ENCODE measurements around the gene CCNI2. TPM values are rescaled to one million over a fixed set of nuclear protein-coding genes. Genes with fewer than 3 reads are reported as not detected.

The CCNI2 gene
- total and polyA plus RNA-seq, 12 donors = 0.01 to 0.75 (median 0.09) TPM; not detected in 7

DNA sequence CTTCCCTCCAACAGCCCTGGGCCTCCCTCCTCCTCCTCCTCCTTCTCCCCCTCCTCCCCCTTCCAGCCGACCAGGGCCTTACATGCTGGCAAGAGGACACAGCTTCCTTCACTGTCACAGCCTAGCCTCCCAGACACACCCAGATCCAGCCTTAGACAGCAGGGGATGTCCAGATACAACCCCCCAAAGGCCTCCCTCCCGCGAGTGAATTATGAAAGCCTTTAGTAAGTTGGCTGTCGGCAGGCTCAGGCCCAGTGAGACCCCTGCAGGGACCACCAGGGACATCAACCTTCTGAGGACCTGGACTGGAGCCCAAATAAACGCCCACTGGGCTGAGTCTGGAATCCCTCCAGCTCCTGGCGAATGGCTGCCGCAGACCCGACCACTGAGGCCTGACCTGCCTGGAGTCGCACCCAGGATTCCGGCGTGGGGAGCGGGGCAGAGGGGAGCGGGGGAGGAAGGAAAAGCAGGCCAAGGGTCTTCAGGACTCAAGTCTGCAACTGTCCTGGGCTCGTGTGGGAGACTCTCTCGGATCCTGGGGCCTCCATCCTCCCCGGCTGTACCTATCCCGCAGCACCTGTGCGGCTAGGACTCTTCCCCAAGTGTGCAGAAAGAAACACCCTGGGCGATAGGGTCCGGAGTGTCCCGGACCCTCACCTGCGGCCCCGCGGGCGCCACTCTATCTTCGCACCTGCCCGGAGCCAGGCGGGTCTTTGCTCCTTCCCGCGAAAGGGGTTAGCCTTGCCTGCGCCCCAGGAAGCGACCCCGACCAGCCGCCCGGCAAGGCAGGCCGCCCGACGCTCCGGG is 29.1 kb downstream of the CCNI2 start:
- H3K4me3 ChIP-seq = peak overlapping the region; percentile 61 to 97 (median 87)
- TF ChIP-seq, protein P1, sequence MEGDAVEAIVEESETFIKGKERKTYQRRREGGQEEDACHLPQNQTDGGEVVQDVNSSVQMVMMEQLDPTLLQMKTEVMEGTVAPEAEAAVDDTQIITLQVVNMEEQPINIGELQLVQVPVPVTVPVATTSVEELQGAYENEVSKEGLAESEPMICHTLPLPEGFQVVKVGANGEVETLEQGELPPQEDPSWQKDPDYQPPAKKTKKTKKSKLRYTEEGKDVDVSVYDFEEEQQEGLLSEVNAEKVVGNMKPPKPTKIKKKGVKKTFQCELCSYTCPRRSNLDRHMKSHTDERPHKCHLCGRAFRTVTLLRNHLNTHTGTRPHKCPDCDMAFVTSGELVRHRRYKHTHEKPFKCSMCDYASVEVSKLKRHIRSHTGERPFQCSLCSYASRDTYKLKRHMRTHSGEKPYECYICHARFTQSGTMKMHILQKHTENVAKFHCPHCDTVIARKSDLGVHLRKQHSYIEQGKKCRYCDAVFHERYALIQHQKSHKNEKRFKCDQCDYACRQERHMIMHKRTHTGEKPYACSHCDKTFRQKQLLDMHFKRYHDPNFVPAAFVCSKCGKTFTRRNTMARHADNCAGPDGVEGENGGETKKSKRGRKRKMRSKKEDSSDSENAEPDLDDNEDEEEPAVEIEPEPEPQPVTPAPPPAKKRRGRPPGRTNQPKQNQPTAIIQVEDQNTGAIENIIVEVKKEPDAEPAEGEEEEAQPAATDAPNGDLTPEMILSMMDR (IDR thresholded peaks at IDR 0.05) = no peak
- no peaks in the 10 kb centered on the region for H3K9me3 ChIP-seq
- intact Hi-C loops (cut with DNase I) = loop anchor here in 1 of 10 donors (5.0 kb wide), 1 partner anchor 39 kb away; the partner anchor contains the start of gene KIF3A
- peaks cover 8 to 61% (median 54%) of the 10 kb centered on the region in 9 donors for H3K4me1 ChIP-seq
- WGBS, 2 donors = 2% methylated on average over 39 of the region's 39 CpGs
- H3K27me3 ChIP-seq = peaks cover 0 to 40% (median 0%) of the 10 kb centered on the region in 7 donors
- ATAC-seq (peak; percentile 18 to 69 (median 52)), DNase-seq (peak; percentile 36 to 48)
- peak overlapping the region; percentile 64 to 93 (median 88) for H3K27ac ChIP-seq
- H3K36me3 ChIP-seq = no peaks in the 10 kb centered on the region

DNA sequence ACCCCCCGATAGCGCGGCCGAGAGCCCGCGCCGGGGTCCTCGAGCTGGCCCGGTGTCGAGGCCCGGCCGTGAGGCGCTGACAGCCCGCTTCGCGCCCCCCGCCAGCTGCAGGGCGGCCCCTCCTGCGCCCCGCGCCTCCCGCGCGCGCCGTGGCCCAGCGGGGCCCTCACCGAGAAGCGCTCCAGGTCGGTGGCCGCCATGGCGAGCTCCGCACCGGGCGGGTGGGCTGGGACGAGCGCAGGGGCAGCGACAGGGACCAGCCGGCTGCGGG is 29.6 kb downstream of the CCNI2 start:
- ATAC-seq (peak in 2 of 8 donors; percentile 2 to 15), DNase-seq (no peak)
- peak overlapping the region; percentile 61 to 97 (median 87) for H3K4me3 ChIP-seq
- H3K36me3 ChIP-seq = no peaks in the 10 kb centered on the region
- TF ChIP-seq, protein P1 (IDR thresholded peaks at IDR 0.05) = no peak
- H3K27me3 ChIP-seq = peaks cover 0 to 40% (median 0%) of the 10 kb centered on the region in 7 donors
- WGBS, 2 donors = 0 to 1% methylated on average over 37 to 40 of the region's 40 CpGs
- H3K27ac ChIP-seq = peak overlapping the region; percentile 64 to 93 (median 88)
- intact Hi-C loops (cut with DNase I) = loop anchor here in 1 of 10 donors (5.0 kb wide), 1 partner anchor 40 kb away; the partner anchor contains the start of gene KIF3A
- peaks cover 4 to 56% (median 48%) of the 10 kb centered on the region in 9 donors for H3K4me1 ChIP-seq
- no peaks in the 10 kb centered on the region for H3K9me3 ChIP-seq

DNA sequence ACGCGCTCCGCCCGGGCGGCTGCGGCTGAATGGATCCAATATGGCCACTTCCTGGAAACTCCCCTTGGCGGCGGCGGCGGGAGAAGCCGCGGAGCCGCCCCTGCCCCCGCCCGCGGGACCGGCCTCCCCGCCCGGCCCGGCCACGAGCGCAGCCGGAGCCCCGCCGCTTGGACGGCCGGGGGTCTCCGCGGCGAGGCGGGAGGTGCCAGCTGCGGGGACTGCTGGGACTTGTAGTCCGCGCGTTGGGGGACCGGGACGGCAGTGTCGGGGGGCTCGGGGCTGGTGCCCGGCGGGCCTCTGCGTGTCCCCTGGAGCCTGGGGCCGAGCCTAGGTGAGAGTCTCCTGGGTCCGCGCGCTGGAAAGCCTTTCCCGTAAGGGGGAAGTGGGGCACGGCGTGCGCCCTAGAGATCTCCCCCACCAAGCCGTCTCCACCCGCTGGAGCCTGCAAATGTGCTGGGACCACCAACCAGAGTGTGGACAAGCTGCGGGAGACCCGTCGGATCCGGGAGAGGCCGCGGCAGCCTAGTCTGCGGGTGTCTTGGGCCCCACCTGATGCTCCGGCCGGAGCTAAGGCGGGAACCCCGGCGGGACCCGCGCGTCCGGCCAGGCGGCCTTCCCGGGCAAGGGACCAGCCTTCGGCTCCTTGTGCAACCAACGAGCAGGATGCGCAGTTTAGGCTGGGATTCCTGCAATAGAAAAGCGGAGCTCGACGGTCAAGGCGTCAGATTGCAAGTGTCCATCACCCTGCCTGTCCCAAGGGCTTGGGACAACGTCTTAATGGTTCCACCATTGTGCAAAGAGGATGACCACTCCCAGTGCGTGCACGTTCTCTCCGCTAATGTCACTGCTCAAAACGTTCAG is 30.2 kb downstream of the CCNI2 start, which contains the start of gene SEPTIN8:
SEPTIN8 (minus strand) TSS at position 31 of the 861 bp plus-strand sequence. CDS start 102 bp downstream, outside the sequence.
- intact Hi-C loops (cut with DNase I) = loop anchor here in 1 of 10 donors (5.0 kb wide), 1 partner anchor 40 kb away; the partner anchor contains the start of gene KIF3A
- H3K9me3 ChIP-seq = no peaks in the 10 kb centered on the region

More for the DNA sequence above, 30.2 kb downstream of the CCNI2 start, which contains the start of gene SEPTIN8:
- peak within 1 kb of the TSS; percentile 61 to 97 (median 87) for H3K4me3 ChIP-seq
- peaks cover 0 to 40% (median 0%) of the 10 kb centered on the region in 7 donors for H3K27me3 ChIP-seq
- 1 to 2% methylated on average over 75 to 82 of the region's 82 CpGs for whole genome bisulfite sequencing, 2 donors
- H3K4me1 ChIP-seq = peaks cover 3 to 55% (median 43%) of the 10 kb centered on the region in 9 donors
- peak; percentile 50 to 67 for DNase-seq
- TF ChIP-seq, protein P1 (IDR thresholded peaks at IDR 0.05) = no peak
- H3K27ac ChIP-seq = peak within 1 kb of the TSS; percentile 64 to 93 (median 88)
- ATAC-seq = peak; percentile 54 to 83 (median 64)
- no peaks in the 10 kb centered on the region for H3K36me3 ChIP-seq
